Measurements from ENCODE around the gene MSH3.

Gene MSH3

DNA sequence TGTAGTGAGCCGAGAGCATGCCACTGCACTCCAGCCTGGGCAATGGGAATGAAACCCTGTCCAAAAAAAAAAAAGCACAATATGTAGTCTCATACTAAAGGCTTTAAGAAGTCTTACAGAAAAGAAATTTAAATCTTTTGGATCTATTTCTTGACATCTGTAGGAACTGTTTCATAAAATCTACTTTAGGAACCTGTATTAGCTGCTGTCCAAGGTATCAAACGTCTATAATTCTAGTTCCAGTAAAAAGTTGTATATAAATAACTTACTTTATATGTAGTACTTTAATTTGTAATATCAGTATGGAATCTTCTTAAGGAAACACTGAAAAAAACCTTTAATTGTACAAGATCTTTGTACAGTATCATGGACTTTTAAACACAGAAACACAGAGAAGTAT lies 199.0 kb downstream of the MSH3 start:
- H3K9me3 ChIP-seq (ENCODE audit: control insufficient read depth, insufficient read depth, low read depth, low read length), result no peaks in the 10 kb centered on the region
- H3K27ac ChIP-seq (ENCODE audit: extremely low read depth, low read depth, low read length), result no peak overlapping the region
- ChIA-PET CTCF (no interaction called here), POLR2A (no interaction called here)
- TF ChIP-seq ZBTB8A (tag by site-specific recombination; IDR thresholded peaks at IDR 0.05) (no peak), REST (tag by site-specific recombination; IDR thresholded peaks at IDR 0.05) (peak; percentile 80)
- H3K36me3 ChIP-seq (ENCODE audit: control insufficient read depth in 2 of 2, insufficient read depth in 1 of 2, low read length in 2 of 2), result peaks cover 3 to 19% of the 10 kb centered on the region in 2 experiments; a peak in 2 of 3 replicates
- no peak overlapping the region for H3K4me3 ChIP-seq (ENCODE audit: low read depth, low read length)
- H3K4me1 ChIP-seq (ENCODE audit: control insufficient read depth, insufficient read depth, low read length), result no peaks in the 10 kb centered on the region

GRCh38 chr5:80854583-80854982 lies 200.1 kb downstream of the MSH3 start:
- peaks cover 3 to 19% of the 10 kb centered on the region in 2 experiments; a peak in 2 of 3 replicates for H3K36me3 ChIP-seq (ENCODE audit: control insufficient read depth in 2 of 2, insufficient read depth in 1 of 2, low read length in 2 of 2)
- ChIA-PET CTCF (no interaction called here), POLR2A (no interaction called here)
- no peaks in the 10 kb centered on the region for H3K9me3 ChIP-seq (ENCODE audit: control insufficient read depth, insufficient read depth, low read depth, low read length)
- no peak for TF ChIP-seq SP2 (tag by site-specific recombination; IDR thresholded peaks at IDR 0.05)
- TF ChIP-seq ZNF610 (tag by site-specific recombination; IDR thresholded peaks at IDR 0.05; ENCODE audit: borderline replicate concordance), result no peak
- no peak for TF ChIP-seq YY2 (tag by site-specific recombination; IDR thresholded peaks at IDR 0.05)
- TF ChIP-seq ZNF155 (tag by site-specific recombination; IDR thresholded peaks at IDR 0.05), result no peak
- no peak for TF ChIP-seq ZNF704 (tag by site-specific recombination; IDR thresholded peaks at IDR 0.05)
- no peak for TF ChIP-seq ZBTB7A (tag by site-specific recombination; IDR thresholded peaks at IDR 0.05; ENCODE audit: low read depth)
- TF ChIP-seq SP7 (tag by site-specific recombination; IDR thresholded peaks at IDR 0.05), result no peak
- TF ChIP-seq ZNF658 (tag by site-specific recombination; IDR thresholded peaks at IDR 0.05), result no peak
- TF ChIP-seq, protein P1, sequence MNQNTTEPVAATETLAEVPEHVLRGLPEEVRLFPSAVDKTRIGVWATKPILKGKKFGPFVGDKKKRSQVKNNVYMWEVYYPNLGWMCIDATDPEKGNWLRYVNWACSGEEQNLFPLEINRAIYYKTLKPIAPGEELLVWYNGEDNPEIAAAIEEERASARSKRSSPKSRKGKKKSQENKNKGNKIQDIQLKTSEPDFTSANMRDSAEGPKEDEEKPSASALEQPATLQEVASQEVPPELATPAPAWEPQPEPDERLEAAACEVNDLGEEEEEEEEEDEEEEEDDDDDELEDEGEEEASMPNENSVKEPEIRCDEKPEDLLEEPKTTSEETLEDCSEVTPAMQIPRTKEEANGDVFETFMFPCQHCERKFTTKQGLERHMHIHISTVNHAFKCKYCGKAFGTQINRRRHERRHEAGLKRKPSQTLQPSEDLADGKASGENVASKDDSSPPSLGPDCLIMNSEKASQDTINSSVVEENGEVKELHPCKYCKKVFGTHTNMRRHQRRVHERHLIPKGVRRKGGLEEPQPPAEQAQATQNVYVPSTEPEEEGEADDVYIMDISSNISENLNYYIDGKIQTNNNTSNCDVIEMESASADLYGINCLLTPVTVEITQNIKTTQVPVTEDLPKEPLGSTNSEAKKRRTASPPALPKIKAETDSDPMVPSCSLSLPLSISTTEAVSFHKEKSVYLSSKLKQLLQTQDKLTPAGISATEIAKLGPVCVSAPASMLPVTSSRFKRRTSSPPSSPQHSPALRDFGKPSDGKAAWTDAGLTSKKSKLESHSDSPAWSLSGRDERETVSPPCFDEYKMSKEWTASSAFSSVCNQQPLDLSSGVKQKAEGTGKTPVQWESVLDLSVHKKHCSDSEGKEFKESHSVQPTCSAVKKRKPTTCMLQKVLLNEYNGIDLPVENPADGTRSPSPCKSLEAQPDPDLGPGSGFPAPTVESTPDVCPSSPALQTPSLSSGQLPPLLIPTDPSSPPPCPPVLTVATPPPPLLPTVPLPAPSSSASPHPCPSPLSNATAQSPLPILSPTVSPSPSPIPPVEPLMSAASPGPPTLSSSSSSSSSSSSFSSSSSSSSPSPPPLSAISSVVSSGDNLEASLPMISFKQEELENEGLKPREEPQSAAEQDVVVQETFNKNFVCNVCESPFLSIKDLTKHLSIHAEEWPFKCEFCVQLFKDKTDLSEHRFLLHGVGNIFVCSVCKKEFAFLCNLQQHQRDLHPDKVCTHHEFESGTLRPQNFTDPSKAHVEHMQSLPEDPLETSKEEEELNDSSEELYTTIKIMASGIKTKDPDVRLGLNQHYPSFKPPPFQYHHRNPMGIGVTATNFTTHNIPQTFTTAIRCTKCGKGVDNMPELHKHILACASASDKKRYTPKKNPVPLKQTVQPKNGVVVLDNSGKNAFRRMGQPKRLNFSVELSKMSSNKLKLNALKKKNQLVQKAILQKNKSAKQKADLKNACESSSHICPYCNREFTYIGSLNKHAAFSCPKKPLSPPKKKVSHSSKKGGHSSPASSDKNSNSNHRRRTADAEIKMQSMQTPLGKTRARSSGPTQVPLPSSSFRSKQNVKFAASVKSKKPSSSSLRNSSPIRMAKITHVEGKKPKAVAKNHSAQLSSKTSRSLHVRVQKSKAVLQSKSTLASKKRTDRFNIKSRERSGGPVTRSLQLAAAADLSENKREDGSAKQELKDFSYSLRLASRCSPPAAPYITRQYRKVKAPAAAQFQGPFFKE (tag by site-specific recombination; IDR thresholded peaks at IDR 0.05; ENCODE audit: borderline replicate concordance), result no peak
- TF ChIP-seq ZNF830 (tag by site-specific recombination; IDR thresholded peaks at IDR 0.05; ENCODE audit: low read depth), result no peak
- no peak for TF ChIP-seq ZNF473 (tag by site-specific recombination; IDR thresholded peaks at IDR 0.05)
- no peak for TF ChIP-seq ZNF112 (tag by site-specific recombination; IDR thresholded peaks at IDR 0.05)
- TF ChIP-seq ZNF184 (tag by site-specific recombination; IDR thresholded peaks at IDR 0.05), result no peak
- no peak for TF ChIP-seq ZNF175 (tag by site-specific recombination; IDR thresholded peaks at IDR 0.05)
- TF ChIP-seq ZNF404 (tag by site-specific recombination; IDR thresholded peaks at IDR 0.05), result no peak
- TF ChIP-seq ZNF274 (IDR thresholded peaks at IDR 0.05; ENCODE audit: low read length), result no peak
- no peak for TF ChIP-seq ZNF274 (tag by site-specific recombination; IDR thresholded peaks at IDR 0.05; ENCODE audit: borderline replicate concordance)
- TF ChIP-seq SCRT2 (tag by site-specific recombination; IDR thresholded peaks at IDR 0.05), result no peak
- TF ChIP-seq ZNF449 (tag by site-specific recombination; IDR thresholded peaks at IDR 0.05), result no peak
- no peaks in the 10 kb centered on the region for H3K4me1 ChIP-seq (ENCODE audit: control insufficient read depth, insufficient read depth, low read length)
- H3K4me3 ChIP-seq (ENCODE audit: low read depth, low read length), result no peak overlapping the region
- H3K27ac ChIP-seq (ENCODE audit: extremely low read depth, low read depth, low read length), result no peak overlapping the region

Data from HEK293 (cell line).